ENCODE data around the gene KIAA0232. TPM values are rescaled to one million over a fixed set of nuclear protein-coding genes. Genes with fewer than 3 reads are reported as not detected.

Gene KIAA0232
- total and polyA plus RNA-seq, 10 of the 15 experiments (the other 5 are each of a cell fraction or from before 2014, with no cell fraction given), result 2.8 to 15.1 (median 10.8) TPM

DNA sequence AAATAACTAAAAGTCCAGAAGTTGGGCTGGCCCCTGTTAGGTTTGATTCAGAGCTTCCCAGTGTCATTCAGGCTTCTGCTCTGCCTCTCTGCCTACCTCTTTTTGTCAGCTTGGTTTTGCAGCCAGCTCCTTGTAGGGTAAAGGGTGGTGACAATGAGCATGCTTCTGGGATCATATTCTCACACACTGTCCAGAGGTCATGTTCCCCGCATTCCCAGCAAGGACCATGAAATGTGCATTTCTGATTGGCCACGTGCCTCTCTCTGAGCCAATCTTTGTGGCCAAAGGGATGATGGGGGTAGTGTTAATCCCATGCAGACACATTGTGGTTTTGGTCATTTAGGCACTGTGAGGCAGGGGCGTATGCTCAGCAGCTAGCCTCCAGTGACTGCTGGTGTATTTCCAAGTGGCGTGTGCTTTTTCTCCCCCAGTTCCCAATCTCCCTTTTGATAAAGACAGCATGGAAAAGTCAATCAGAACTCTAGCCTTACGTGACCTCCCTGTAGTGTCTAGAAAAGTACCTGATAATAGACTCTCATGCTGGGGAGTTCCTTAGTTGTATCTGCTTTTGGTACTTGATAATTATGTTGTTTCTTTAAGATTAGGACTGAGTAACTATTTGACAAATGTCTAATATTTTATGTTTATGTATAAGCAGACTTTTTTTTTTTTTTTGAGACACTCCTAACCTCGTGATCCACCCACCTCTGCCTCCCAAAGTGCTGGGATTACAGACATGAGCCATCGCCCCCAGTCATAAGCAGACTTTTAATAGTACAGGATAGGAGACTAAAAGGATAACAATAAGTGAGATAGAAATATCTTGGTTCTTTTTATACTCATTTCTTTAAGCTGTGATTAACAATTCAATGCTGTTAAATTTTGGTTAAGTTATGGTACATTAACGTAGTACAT is 57.8 kb downstream of the KIAA0232 start:
- intact Hi-C loops (cut with micrococcal nuclease; ENCODE audit: unreplicated experiment) (no loop called here), in situ Hi-C loops (cut with MboI) (no loop called here)
- ATAC-seq (no peak), DNase-seq (ENCODE audit: low read depth, low spot score) (no peak), FAIRE-seq (no peak)
- SMC1A ChIA-PET (ENCODE audit: uncharacterized antibody, unreplicated experiment), result interaction anchor here (1.0 to 1.6 kb wide), 3 partner anchors 15 to 55 kb away, joined by 3 to 5 read pairs (median 3); no protein-coding TSS in a partner anchor
- Histone ChIP-seq H3K9ac (ENCODE audit: control insufficient read depth, insufficient read depth, low read length) (no peak overlapping the region), H3K4me1 (ENCODE audit: control insufficient read depth, insufficient read depth, low read length) (no peaks in the 10 kb centered on the region), H3K27ac (ENCODE audit: control insufficient read depth, insufficient read depth) (no peak overlapping the region), H3K9me3 (replicated peaks; ENCODE audit: control insufficient read depth, insufficient read depth, low read length) (no peaks in the 10 kb centered on the region; the same call in 2 of the 3 replicates), H3K4me2 (ENCODE audit: control insufficient read depth, insufficient read depth) (no peak overlapping the region), H2AFZ (ENCODE audit: control insufficient read depth, low read depth, low read length) (no peak overlapping the region), H3K79me2 (ENCODE audit: control insufficient read depth, insufficient read depth, low read length) (no peaks in the 10 kb centered on the region), H3K36me3 (ENCODE audit: control insufficient read depth in 2 of 2, insufficient read depth in 2 of 2, low read length in 1 of 2) (peaks cover 0 to 2% of the 10 kb centered on the region in 2 experiments; a peak in 2 of 4 replicates), H3K27me3 (replicated peaks in 1 of 2; ENCODE audit: control insufficient read depth in 2 of 2, insufficient read depth in 2 of 2, low read length in 1 of 2) (no peaks in the 10 kb centered on the region), H3K4me3 (no peak overlapping the region), H4K20me1 (ENCODE audit: control insufficient read depth, insufficient read depth) (no peaks in the 10 kb centered on the region)
- RAD21 ChIA-PET (ENCODE audit: unreplicated experiment), result interaction anchor here (0.9 kb wide), 2 partner anchors 33 to 56 kb away, joined by 3 to 4 read pairs; no protein-coding TSS in a partner anchor
- POLR2A ChIA-PET, result interaction anchor here (0.6 kb wide), 1 partner anchor 248 kb away, joined by 3 read pairs; no protein-coding TSS in a partner anchor
- TF ChIP-seq SMC3 (IDR thresholded peaks at IDR 0.05; ENCODE audit: borderline replicate concordance, low read length), result no peak
- 78% methylated on average over 8 of the region's 8 CpGs for WGBS (ENCODE audit: insufficient coverage, insufficient replicate concordance, low lambda C conversion rate, missing lambda C conversion rate)
- no TSS peak for BruUV-seq (replicated peaks)
- CTCF ChIA-PET, result interaction anchor here (0.7 to 1.9 kb wide), 2 partner anchors 24 to 34 kb away, joined by 4 read pairs; no protein-coding TSS in a partner anchor

DNA sequence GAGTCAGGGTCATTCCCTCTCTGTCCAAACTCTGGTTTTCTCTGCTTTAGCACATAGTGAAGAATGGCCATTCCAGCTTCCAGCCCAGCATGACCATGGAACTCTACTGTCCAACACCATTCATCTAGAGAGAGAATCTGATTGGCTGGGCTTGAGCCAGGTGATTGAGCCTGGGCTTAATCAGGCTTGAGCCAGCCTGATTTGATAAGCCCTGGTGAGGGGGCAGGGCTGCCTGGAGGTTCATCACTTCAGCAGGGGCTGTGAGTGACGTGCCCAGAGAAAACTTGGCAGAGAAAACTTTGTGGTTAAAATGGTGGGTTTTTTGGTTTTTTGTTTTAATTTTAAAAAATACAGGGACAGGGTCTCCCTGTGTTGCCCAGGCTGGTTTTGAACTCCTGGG is 62.5 kb downstream of the KIAA0232 start:
- Histone ChIP-seq H3K27me3 (replicated peaks in 1 of 2; ENCODE audit: control insufficient read depth in 2 of 2, insufficient read depth in 2 of 2, low read length in 1 of 2) (no peaks in the 10 kb centered on the region), H3K9ac (ENCODE audit: control insufficient read depth, insufficient read depth, low read length) (no peak overlapping the region), H3K4me2 (ENCODE audit: control insufficient read depth, insufficient read depth) (no peak overlapping the region), H3K36me3 (ENCODE audit: control insufficient read depth in 2 of 2, insufficient read depth in 2 of 2, low read length in 1 of 2) (peaks cover 5 to 7% of the 10 kb centered on the region in 2 experiments; a peak in 2 of 4 replicates), H3K27ac (ENCODE audit: control insufficient read depth, insufficient read depth) (no peak overlapping the region), H2AFZ (ENCODE audit: control insufficient read depth, low read depth, low read length) (no peak overlapping the region), H3K79me2 (ENCODE audit: control insufficient read depth, insufficient read depth, low read length) (no peaks in the 10 kb centered on the region), H3K4me1 (ENCODE audit: control insufficient read depth, insufficient read depth, low read length) (no peaks in the 10 kb centered on the region), H3K4me3 (no peak overlapping the region), H4K20me1 (ENCODE audit: control insufficient read depth, insufficient read depth) (no peaks in the 10 kb centered on the region), H3K9me3 (replicated peaks; ENCODE audit: control insufficient read depth, insufficient read depth, low read length) (no peaks in the 10 kb centered on the region; the same call in 2 of the 3 replicates)
- RAD21 ChIA-PET (ENCODE audit: unreplicated experiment), result no interaction called here
- no TSS peak for BruUV-seq (replicated peaks)
- 100% methylated on average over 1 of the region's 1 CpG for WGBS (ENCODE audit: insufficient coverage, insufficient replicate concordance, low lambda C conversion rate, missing lambda C conversion rate)
- DNase-seq (ENCODE audit: low read depth, low spot score), result no peak
- no peak for ATAC-seq
- FAIRE-seq, result no peak
- in situ Hi-C loops (cut with MboI), result no loop called here
- no peak for TF ChIP-seq STAT3 (IDR thresholded peaks at IDR 0.05; ENCODE audit: low read depth, low read length)
- no peak for TF ChIP-seq EGR1 (IDR thresholded peaks at IDR 0.05; ENCODE audit: borderline replicate concordance in 1 of 2, low read depth in 2 of 2, low read length in 2 of 2)
- no peak for TF ChIP-seq PAX8 (IDR thresholded peaks at IDR 0.05)
- intact Hi-C loops (cut with micrococcal nuclease; ENCODE audit: unreplicated experiment), result no loop called here
- SMC1A ChIA-PET (ENCODE audit: uncharacterized antibody, unreplicated experiment), result interaction anchor here (0.7 to 2.4 kb wide), 9 partner anchors 8 to 87 kb away, joined by 3 to 10 read pairs (median 4); no protein-coding TSS in a partner anchor
- POLR2A ChIA-PET, result interaction anchor here (1.4 to 3.1 kb wide), 2 partner anchors 10 to 19 kb away, joined by 3 to 11 read pairs; no protein-coding TSS in a partner anchor
- CTCF ChIA-PET, result interaction anchor here (0.9 to 1.6 kb wide), 4 partner anchors 15 to 32 kb away, joined by 3 to 7 read pairs (median 5); no protein-coding TSS in a partner anchor

Data from GM12878 (cell line).